ENCODE measurements around the gene CRIP3.

The CRIP3 gene

GRCh38 chr6:43334466-43335095, 26.0 kb upstream of the CRIP3 start:
- TF ChIP-seq POU2F2 (IDR thresholded peaks at IDR 0.05; ENCODE audit: low read depth, low read length), result no peak
- TF ChIP-seq TAF1 (IDR thresholded peaks at IDR 0.05; ENCODE audit: low read depth, low read length), result no peak
- TF ChIP-seq SPI1 (IDR thresholded peaks at IDR 0.05; ENCODE audit: low read depth, low read length), result peak; percentile 45
- no peak; the same call in 1 of the 2 replicates for TF ChIP-seq POLR2A (IDR thresholded peaks at IDR 0.05; ENCODE audit: low read depth, low read length)
- TF ChIP-seq POLR2AphosphoS5 (IDR thresholded peaks at IDR 0.05; ENCODE audit: low read depth, low read length), result peak; percentile 42; the same call in 1 of the 2 replicates
- no peak for TF ChIP-seq PAX5 (IDR thresholded peaks at IDR 0.05; ENCODE audit: insufficient read depth, low read length, severe bottlenecking)
- FAIRE-seq (no peak), DNase-seq (ENCODE audit: insufficient read length, low spot score) (no peak)

GRCh38 chr6:43331891-43332290, 23.3 kb upstream of the CRIP3 start:
- DNase-seq (ENCODE audit: insufficient read length, low spot score) (no peak), FAIRE-seq (no peak)
- TF ChIP-seq POU2F2 (IDR thresholded peaks at IDR 0.05; ENCODE audit: low read depth, low read length) (no peak), TAF1 (IDR thresholded peaks at IDR 0.05; ENCODE audit: low read depth, low read length) (no peak), POLR2AphosphoS5 (IDR thresholded peaks at IDR 0.05; ENCODE audit: low read depth, low read length) (no peak), SPI1 (IDR thresholded peaks at IDR 0.05; ENCODE audit: low read depth, low read length) (no peak), POLR2A (IDR thresholded peaks at IDR 0.05; ENCODE audit: low read depth, low read length) (no peak), PAX5 (IDR thresholded peaks at IDR 0.05; ENCODE audit: insufficient read depth, low read length, severe bottlenecking) (no peak)

- DNase-seq (ENCODE audit: insufficient read length, low spot score), result no peak
- TF ChIP-seq SPI1 (IDR thresholded peaks at IDR 0.05; ENCODE audit: low read depth, low read length), result no peak
- TF ChIP-seq TAF1 (IDR thresholded peaks at IDR 0.05; ENCODE audit: low read depth, low read length), result no peak
- no peak for TF ChIP-seq POLR2A (IDR thresholded peaks at IDR 0.05; ENCODE audit: low read depth, low read length)
- TF ChIP-seq POLR2AphosphoS5 (IDR thresholded peaks at IDR 0.05; ENCODE audit: low read depth, low read length), result no peak
- TF ChIP-seq PAX5 (IDR thresholded peaks at IDR 0.05; ENCODE audit: insufficient read depth, low read length, severe bottlenecking), result no peak
- 0 out of 2 replicates have a peak, but pooled peaks have one; percentile 16 for TF ChIP-seq POU2F2 (IDR thresholded peaks at IDR 0.05; ENCODE audit: low read depth, low read length)
- FAIRE-seq, result peak; percentile 5
Measured at GRCh38 chr6:43331470-43331869, 22.8 kb upstream of the CRIP3 start.

- no peak for DNase-seq (ENCODE audit: insufficient read length, low spot score)
- no peak for FAIRE-seq
- TF ChIP-seq POU2F2 (IDR thresholded peaks at IDR 0.05; ENCODE audit: low read depth, low read length), result no peak
- TF ChIP-seq SPI1 (IDR thresholded peaks at IDR 0.05; ENCODE audit: low read depth, low read length), result no peak
- no peak for TF ChIP-seq TAF1 (IDR thresholded peaks at IDR 0.05; ENCODE audit: low read depth, low read length)
- TF ChIP-seq PAX5 (IDR thresholded peaks at IDR 0.05; ENCODE audit: insufficient read depth, low read length, severe bottlenecking), result no peak
- TF ChIP-seq POLR2AphosphoS5 (IDR thresholded peaks at IDR 0.05; ENCODE audit: low read depth, low read length), result no peak
- TF ChIP-seq POLR2A (IDR thresholded peaks at IDR 0.05; ENCODE audit: low read depth, low read length), result no peak
Measured at GRCh38 chr6:43328528-43328927, 19.9 kb upstream of the CRIP3 start.

GRCh38 chr6:43325876-43326275, 17.2 kb upstream of the CRIP3 start:
- TF ChIP-seq POLR2AphosphoS5 (IDR thresholded peaks at IDR 0.05; ENCODE audit: low read depth, low read length) (no peak), TAF1 (IDR thresholded peaks at IDR 0.05; ENCODE audit: low read depth, low read length) (no peak), POLR2A (IDR thresholded peaks at IDR 0.05; ENCODE audit: low read depth, low read length) (no peak), POU2F2 (IDR thresholded peaks at IDR 0.05; ENCODE audit: low read depth, low read length) (no peak), PAX5 (IDR thresholded peaks at IDR 0.05; ENCODE audit: insufficient read depth, low read length, severe bottlenecking) (no peak)
- FAIRE-seq (no peak), DNase-seq (ENCODE audit: insufficient read length, low spot score) (no peak)

GRCh38 chr6:43318011-43318410, 9.4 kb upstream of the CRIP3 start:
- DNase-seq (ENCODE audit: insufficient read length, low spot score), result no peak
- no peak for TF ChIP-seq PAX5 (IDR thresholded peaks at IDR 0.05; ENCODE audit: insufficient read depth, low read length, severe bottlenecking)
- TF ChIP-seq TAF1 (IDR thresholded peaks at IDR 0.05; ENCODE audit: low read depth, low read length), result no peak
- no peak for TF ChIP-seq SPI1 (IDR thresholded peaks at IDR 0.05; ENCODE audit: low read depth, low read length)
- no peak for TF ChIP-seq POU2F2 (IDR thresholded peaks at IDR 0.05; ENCODE audit: low read depth, low read length)
- no peak for TF ChIP-seq POLR2A (IDR thresholded peaks at IDR 0.05; ENCODE audit: low read depth, low read length)
- TF ChIP-seq POLR2AphosphoS5 (IDR thresholded peaks at IDR 0.05; ENCODE audit: low read depth, low read length), result no peak
- FAIRE-seq, result no peak

GRCh38 chr6:43313813-43314212, 5.2 kb upstream of the CRIP3 start:
- FAIRE-seq (no peak), DNase-seq (ENCODE audit: insufficient read length, low spot score) (no peak)
- TF ChIP-seq POLR2AphosphoS5 (IDR thresholded peaks at IDR 0.05; ENCODE audit: low read depth, low read length) (no peak), PAX5 (IDR thresholded peaks at IDR 0.05; ENCODE audit: insufficient read depth, low read length, severe bottlenecking) (no peak), POLR2A (IDR thresholded peaks at IDR 0.05; ENCODE audit: low read depth, low read length) (no peak), SPI1 (IDR thresholded peaks at IDR 0.05; ENCODE audit: low read depth, low read length) (no peak), TAF1 (IDR thresholded peaks at IDR 0.05; ENCODE audit: low read depth, low read length) (no peak), POU2F2 (IDR thresholded peaks at IDR 0.05; ENCODE audit: low read depth, low read length) (no peak)

GRCh38 chr6:43311666-43312065, 3.0 kb upstream of the CRIP3 start:
- DNase-seq (ENCODE audit: insufficient read length, low spot score) (no peak), FAIRE-seq (no peak)
- no peak for TF ChIP-seq POU2F2 (IDR thresholded peaks at IDR 0.05; ENCODE audit: low read depth, low read length)
- no peak for TF ChIP-seq POLR2AphosphoS5 (IDR thresholded peaks at IDR 0.05; ENCODE audit: low read depth, low read length)
- TF ChIP-seq SPI1 (IDR thresholded peaks at IDR 0.05; ENCODE audit: low read depth, low read length), result no peak
- no peak for TF ChIP-seq TAF1 (IDR thresholded peaks at IDR 0.05; ENCODE audit: low read depth, low read length)
- TF ChIP-seq PAX5 (IDR thresholded peaks at IDR 0.05; ENCODE audit: insufficient read depth, low read length, severe bottlenecking), result no peak

- TF ChIP-seq TAF1 (IDR thresholded peaks at IDR 0.05; ENCODE audit: low read depth, low read length) (no peak), PAX5 (IDR thresholded peaks at IDR 0.05; ENCODE audit: insufficient read depth, low read length, severe bottlenecking) (no peak), POU2F2 (IDR thresholded peaks at IDR 0.05; ENCODE audit: low read depth, low read length) (no peak), POLR2A (IDR thresholded peaks at IDR 0.05; ENCODE audit: low read depth, low read length) (no peak), SPI1 (IDR thresholded peaks at IDR 0.05; ENCODE audit: low read depth, low read length) (peak; percentile 77), POLR2AphosphoS5 (IDR thresholded peaks at IDR 0.05; ENCODE audit: low read depth, low read length) (no peak)
- DNase-seq (ENCODE audit: insufficient read length, low spot score) (no peak), FAIRE-seq (no peak)
Measured at GRCh38 chr6:43310624-43311023, 2.0 kb upstream of the CRIP3 start.
